ENCODE results near the gene SCO1. TPM values are rescaled to one million over a fixed set of nuclear protein-coding genes. Genes with fewer than 3 reads are reported as not detected.
A peak's percentile ranks its signal among the peaks of the same experiment; 100 is the strongest.

Gene SCO1
- polyA plus RNA-seq, 3 donors: 5.0 to 14.6 (median 11.6) TPM

GRCh38 chr17:10648956-10649355, 48.4 kb downstream of the SCO1 start:
- intact Hi-C loops (cut with micrococcal nuclease): loop anchor here (5.0 to 10.0 kb wide), 2 partner anchors 196 to 198 kb away; no protein-coding TSS in a partner anchor
- H3K9me3 Mint-ChIP-seq: peaks cover 0 to 1% (median 0%) of the 10 kb centered on the region in 7 donors
- H3K4me2 ChIP-seq (replicated peaks; ENCODE audit: extremely low read depth, low read length, poor library complexity, severe bottlenecking): no peak overlapping the region
- TF ChIP-seq, protein P1, sequence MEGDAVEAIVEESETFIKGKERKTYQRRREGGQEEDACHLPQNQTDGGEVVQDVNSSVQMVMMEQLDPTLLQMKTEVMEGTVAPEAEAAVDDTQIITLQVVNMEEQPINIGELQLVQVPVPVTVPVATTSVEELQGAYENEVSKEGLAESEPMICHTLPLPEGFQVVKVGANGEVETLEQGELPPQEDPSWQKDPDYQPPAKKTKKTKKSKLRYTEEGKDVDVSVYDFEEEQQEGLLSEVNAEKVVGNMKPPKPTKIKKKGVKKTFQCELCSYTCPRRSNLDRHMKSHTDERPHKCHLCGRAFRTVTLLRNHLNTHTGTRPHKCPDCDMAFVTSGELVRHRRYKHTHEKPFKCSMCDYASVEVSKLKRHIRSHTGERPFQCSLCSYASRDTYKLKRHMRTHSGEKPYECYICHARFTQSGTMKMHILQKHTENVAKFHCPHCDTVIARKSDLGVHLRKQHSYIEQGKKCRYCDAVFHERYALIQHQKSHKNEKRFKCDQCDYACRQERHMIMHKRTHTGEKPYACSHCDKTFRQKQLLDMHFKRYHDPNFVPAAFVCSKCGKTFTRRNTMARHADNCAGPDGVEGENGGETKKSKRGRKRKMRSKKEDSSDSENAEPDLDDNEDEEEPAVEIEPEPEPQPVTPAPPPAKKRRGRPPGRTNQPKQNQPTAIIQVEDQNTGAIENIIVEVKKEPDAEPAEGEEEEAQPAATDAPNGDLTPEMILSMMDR (IDR thresholded peaks at IDR 0.05): no peak
- H3K4me1 ChIP-seq (ENCODE audit: control insufficient read depth in 1 of 2, insufficient read depth in 2 of 2, low read length in 2 of 2): peaks cover 0 to 6% of the 10 kb centered on the region in 2 donors
- WGBS (ENCODE audit: insufficient coverage): 90% methylated on average over 3 of the region's 3 CpGs
- peaks cover 0 to 1% (median 1%) of the 10 kb centered on the region in 3 donors for H3K27me3 Mint-ChIP-seq (ENCODE audit: low read depth in 3 of 3)
- H3K27ac ChIP-seq (ENCODE audit: low read depth in 1 of 2, low read length in 2 of 2): no peak overlapping the region
- H3K4me3 ChIP-seq (replicated peaks in 1 of 3; ENCODE audit: low read depth in 2 of 3, low read length in 3 of 3): no peak overlapping the region
- H3K36me3 ChIP-seq (replicated peaks in 1 of 2; ENCODE audit: control insufficient read depth in 1 of 2, insufficient read depth in 2 of 2, low read length in 2 of 2): no peaks in the 10 kb centered on the region
- no peak overlapping the region for H3K4me3 Mint-ChIP-seq
- H3K9ac ChIP-seq (ENCODE audit: insufficient read depth, low read length, poor library complexity, severe bottlenecking): no peak overlapping the region
- DNase-seq: no peak
- no peak overlapping the region for H3K27ac Mint-ChIP-seq
- no peaks in the 10 kb centered on the region for H3K27me3 ChIP-seq (ENCODE audit: control insufficient read depth in 2 of 2, insufficient read depth in 2 of 2, low read length in 2 of 2)
- H3K79me2 ChIP-seq (ENCODE audit: insufficient read depth, low read length): no peaks in the 10 kb centered on the region
- H3K9me3 ChIP-seq (replicated peaks in 1 of 2; ENCODE audit: control insufficient read depth in 1 of 2, insufficient read depth in 1 of 2, low read length in 2 of 2): no peaks in the 10 kb centered on the region
- H4K20me1 ChIP-seq (ENCODE audit: insufficient read depth, low read length): no peaks in the 10 kb centered on the region
- no peak overlapping the region for H2AFZ ChIP-seq (ENCODE audit: insufficient read depth, low read depth, low read length, poor library complexity, severe bottlenecking)
- H3K4me1 Mint-ChIP-seq: peaks cover 12% of the 10 kb centered on the region
- H3K36me3 Mint-ChIP-seq: peaks cover 3 to 8% of the 10 kb centered on the region in 2 donors

DNA sequence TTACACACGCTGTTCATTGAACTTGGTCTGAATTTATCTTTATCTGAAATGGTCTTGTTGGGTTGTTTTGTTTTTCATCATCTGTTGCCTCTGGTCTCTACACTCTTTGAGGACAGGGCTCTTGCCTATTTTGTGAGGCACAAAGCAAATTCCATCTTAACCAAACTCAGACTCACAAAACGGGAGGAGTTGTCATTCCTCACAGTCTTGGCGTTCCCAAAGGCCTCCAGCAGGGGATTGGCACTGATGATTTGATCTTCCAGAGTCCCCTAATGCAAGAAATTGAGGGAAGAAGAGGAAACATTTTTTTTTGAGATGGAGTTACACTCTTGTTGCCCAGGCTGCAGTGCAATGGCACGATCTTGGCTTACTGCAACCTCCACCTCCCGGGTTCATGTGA, 49.0 kb downstream of the SCO1 start:
- no peak overlapping the region for H3K9ac ChIP-seq (ENCODE audit: insufficient read depth, low read length, poor library complexity, severe bottlenecking)
- Mint-ChIP-seq H3K27ac (peak overlapping the region in 1 of 7 donors; percentile 1), H3K36me3 (peaks cover 3 to 8% of the 10 kb centered on the region in 2 donors), H3K27me3 (ENCODE audit: low read depth in 3 of 3) (peaks cover 0 to 1% (median 0%) of the 10 kb centered on the region in 3 donors), H3K9me3 (peaks cover 0 to 1% (median 0%) of the 10 kb centered on the region in 7 donors), H3K4me3 (no peak overlapping the region), H3K4me1 (peaks cover 8% of the 10 kb centered on the region)
- no peaks in the 10 kb centered on the region for H3K27me3 ChIP-seq (ENCODE audit: control insufficient read depth in 2 of 2, insufficient read depth in 2 of 2, low read length in 2 of 2)
- no peak overlapping the region for H3K4me2 ChIP-seq (replicated peaks; ENCODE audit: extremely low read depth, low read length, poor library complexity, severe bottlenecking)
- H3K79me2 ChIP-seq (ENCODE audit: insufficient read depth, low read length): no peaks in the 10 kb centered on the region
- TF ChIP-seq, protein P1 (IDR thresholded peaks at IDR 0.05): no peak
- H4K20me1 ChIP-seq (ENCODE audit: insufficient read depth, low read length): no peaks in the 10 kb centered on the region
- intact Hi-C loops (cut with micrococcal nuclease): loop anchor here (5.0 to 10.0 kb wide), 2 partner anchors 196 to 199 kb away; no protein-coding TSS in a partner anchor
- H3K9me3 ChIP-seq (replicated peaks in 1 of 2; ENCODE audit: control insufficient read depth in 1 of 2, insufficient read depth in 1 of 2, low read length in 2 of 2): no peaks in the 10 kb centered on the region
- H2AFZ ChIP-seq (ENCODE audit: insufficient read depth, low read depth, low read length, poor library complexity, severe bottlenecking): no peak overlapping the region
- DNase-seq: no peak
- no peak overlapping the region for H3K27ac ChIP-seq (ENCODE audit: low read depth in 1 of 2, low read length in 2 of 2)
- no peaks in the 10 kb centered on the region for H3K36me3 ChIP-seq (replicated peaks in 1 of 2; ENCODE audit: control insufficient read depth in 1 of 2, insufficient read depth in 2 of 2, low read length in 2 of 2)
- no peak overlapping the region for H3K4me3 ChIP-seq (replicated peaks in 1 of 3; ENCODE audit: low read depth in 2 of 3, low read length in 3 of 3)
- peaks cover 0 to 6% of the 10 kb centered on the region in 2 donors for H3K4me1 ChIP-seq (ENCODE audit: control insufficient read depth in 1 of 2, insufficient read depth in 2 of 2, low read length in 2 of 2)
- 100% methylated on average over 1 of the region's 5 CpGs for WGBS (ENCODE audit: insufficient coverage)
